Measurements from ENCODE around the gene FCHO1. TPM values are rescaled to one million over a fixed set of nuclear protein-coding genes. Genes with fewer than 3 reads are reported as not detected.

The FCHO1 gene
- total and polyA plus RNA-seq, 10 of the 15 experiments (the other 5 are each of a cell fraction or from before 2014, with no cell fraction given) = 0.14 to 45.8 (median 15.8) TPM

GRCh38 chr19:17796013-17796837 is 44.9 kb downstream of the FCHO1 start:
- Histone ChIP-seq H3K4me3 (no peak overlapping the region), H3K9ac (ENCODE audit: control insufficient read depth, insufficient read depth, low read length) (no peak overlapping the region), H3K27ac (ENCODE audit: control insufficient read depth, insufficient read depth) (no peak overlapping the region), H3K4me1 (ENCODE audit: control insufficient read depth, insufficient read depth, low read length) (no peaks in the 10 kb centered on the region), H3K36me3 (ENCODE audit: control insufficient read depth in 2 of 2, insufficient read depth in 2 of 2, low read length in 1 of 2) (no peaks in the 10 kb centered on the region), H3K79me2 (ENCODE audit: control insufficient read depth, insufficient read depth, low read length) (no peaks in the 10 kb centered on the region), H3K9me3 (replicated peaks; ENCODE audit: control insufficient read depth, insufficient read depth, low read length) (no peaks in the 10 kb centered on the region), H3K27me3 (replicated peaks in 1 of 2; ENCODE audit: control insufficient read depth in 2 of 2, insufficient read depth in 2 of 2, low read length in 1 of 2) (peaks cover 3 to 6% of the 10 kb centered on the region in 2 experiments; a peak in 3 of 4 replicates), H4K20me1 (ENCODE audit: control insufficient read depth, insufficient read depth) (no peaks in the 10 kb centered on the region), H3K4me2 (ENCODE audit: control insufficient read depth, insufficient read depth) (no peak overlapping the region), H2AFZ (ENCODE audit: control insufficient read depth, low read depth, low read length) (no peak overlapping the region)
- TF ChIP-seq ETV6 (conservative IDR thresholded peaks at IDR 0.05 in 1 of 2, IDR thresholded peaks at IDR 0.05 in 1 of 2; ENCODE audit: borderline replicate concordance in 1 of 2, low read depth in 1 of 2) (no peak), CTCF (IDR thresholded peaks at IDR 0.05 in 2 of 3, conservative IDR thresholded peaks at IDR 0.05 in 1 of 3; ENCODE audit: control insufficient read depth in 2 of 3, extremely low read depth in 1 of 3, insufficient read depth in 1 of 3, low read depth in 3 of 3, low read length in 3 of 3) (no peak), JUND (IDR thresholded peaks at IDR 0.05; ENCODE audit: low read depth, low read length) (no peak), E4F1 (IDR thresholded peaks at IDR 0.05; ENCODE audit: borderline replicate concordance, partially characterized antibody) (no peak), SKIL (IDR thresholded peaks at IDR 0.05; ENCODE audit: low read depth, poor library complexity, severe bottlenecking) (no peak), SIX5 (IDR thresholded peaks at IDR 0.05; ENCODE audit: low read depth, low read length, severe bottlenecking) (no peak), CHD1 (IDR thresholded peaks at IDR 0.05; ENCODE audit: low read depth, low read length) (no peak), EED (IDR thresholded peaks at IDR 0.05; ENCODE audit: low read depth) (no peak), NR2C2 (IDR thresholded peaks at IDR 0.05; ENCODE audit: borderline replicate concordance, control insufficient read depth, insufficient read length, low read depth) (no peak), ZSCAN29 (IDR thresholded peaks at IDR 0.05) (no peak), ZNF687 (IDR thresholded peaks at IDR 0.05) (no peak)
- in situ Hi-C loops (cut with MboI) (no loop called here), intact Hi-C loops (cut with micrococcal nuclease; ENCODE audit: unreplicated experiment) (no loop called here)
- BruUV-seq (replicated peaks) = no TSS peak
- ChIA-PET CTCF (interaction anchor here (0.8 to 1.6 kb wide), 2 partner anchors 58 to 190 kb away, joined by 3 read pairs; no protein-coding TSS in a partner anchor), RAD21 (ENCODE audit: unreplicated experiment) (no interaction called here), POLR2A (no interaction called here), SMC1A (ENCODE audit: uncharacterized antibody, unreplicated experiment) (no interaction called here)
- WGBS (ENCODE audit: insufficient coverage, insufficient replicate concordance, low lambda C conversion rate, missing lambda C conversion rate) = 15% methylated on average over 6 of the region's 6 CpGs
- ATAC-seq (no peak; the same call in 2 of the 3 replicates), FAIRE-seq (no peak), DNase-seq (ENCODE audit: low read depth, low spot score) (no peak)

All from GM12878 (cell line).